HepG2 (cell line): ENCODE data around the gene CDCA4. TPM values are rescaled to one million over a fixed set of nuclear protein-coding genes. Genes with fewer than 3 reads are reported as not detected.

Experiments used
- ATAC-seq: fragments of 200-7000 bp; cut with Tn5 transposase; 3 replicates; pipeline ENCODE4 v1.9.1; 2020; ENCODE audit warnings: mild to moderate bottlenecking, moderate library complexity
- BruUV-seq: library from RNA; stranded (reverse); fragments of 400-500 nt; replicated peaks from 2 replicates; lab custom pipeline; 2021; lab: Mats Ljungman, UMichigan
- CTCF ChIA-PET: fragments of 300-600 bp; formaldehyde crosslinking; extraction: SDS; loops from one replicate; lab custom pipeline; 2021; ENCODE audit warnings: low total read pairs, inconsistent platforms, low intra/inter-chr PET ratio; lab: Yijun Ruan, JAX
- POLR2A ChIA-PET: fragments of 350-600 bp; sonication (Branson Sonifier 250); formaldehyde crosslinking; loops from one replicate; lab custom pipeline; 2020; ENCODE audit warnings: antibody characterized with exemption, inconsistent platforms; lab: Yijun Ruan, JAX
- DNase-seq: peaks from one replicate; pipeline ENCODE4 v3.0.0-alpha.2; 2015; ENCODE audit warnings: low spot score
- FAIRE-seq: peaks from 3 replicates; lab custom pipeline; 2011; peaks lifted over from hg19 to GRCh38; lab: Jason Lieb, UNC
- H2AFZ ChIP-seq: one replicate; pipeline ENCODE4 v1.6.1; 2011; ENCODE audit warnings: low read length, inconsistent platforms
- H3K27ac ChIP-seq: fragments of 300-600 bp; 3 replicates; pipeline ENCODE4 v1.8.0; 2011; ENCODE audit warnings: mixed run types, mild to moderate bottlenecking, mixed read lengths, low read length, inconsistent platforms; ENCODE audit not compliant: insufficient read depth; ENCODE audit errors: extremely low read length
- H3K27me3 ChIP-seq, 2 experiments: fragments of 200-600 bp in 1 of 2; 2 replicates in 1 of 2; 3 replicates in 1 of 2; pipeline versions ENCODE4 v1.6.0 to v1.8.0; 2011; ENCODE audit warnings: low read length in 2 of 2, mild to moderate bottlenecking in 2 of 2, moderate library complexity in 2 of 2, inconsistent platforms in 1 of 2; ENCODE audit not compliant: insufficient read depth in 2 of 2, control insufficient read depth in 1 of 2
- H3K36me3 ChIP-seq, 2 experiments: fragments of 200-600 bp in 1 of 2; replicated peaks in 1 of 2; 2 replicates in 1 of 2; 3 replicates in 1 of 2; pipeline versions ENCODE4 v1.5.1 to v1.8.0; 2011; ENCODE audit warnings: low read length in 2 of 2, inconsistent platforms in 1 of 2; ENCODE audit not compliant: insufficient read depth in 2 of 2, control insufficient read depth in 1 of 2
- H3K4me1 ChIP-seq: 2 replicates; pipeline ENCODE4 v1.5.1; 2012; ENCODE audit warnings: low read length, inconsistent platforms; ENCODE audit not compliant: insufficient read depth
- H3K4me2 ChIP-seq: 2 replicates; pipeline ENCODE4 v1.6.0; 2011; ENCODE audit warnings: low read depth, low read length, inconsistent platforms
- H3K4me3 ChIP-seq, 3 experiments: fragments of 200-600 bp in 1 of 3; sonication (generic), shearing (Covaris generic) in 1 of 3; replicated peaks in 1 of 3; 2 replicates each; pipeline ENCODE4 v1.5.1; 2011 to 2016; ENCODE audit warnings: low read length in 3 of 3, inconsistent platforms in 2 of 3, low read depth in 2 of 3, mild to moderate bottlenecking in 2 of 3, control low read depth in 1 of 3, mixed read lengths in 1 of 3; ENCODE audit not compliant: insufficient read depth in 1 of 3
- H3K79me2 ChIP-seq: one replicate; pipeline ENCODE4 v1.6.1; 2011; ENCODE audit warnings: low read length, inconsistent platforms; ENCODE audit not compliant: insufficient read depth
- H3K9ac ChIP-seq: 2 replicates; pipeline ENCODE4 v1.6.0; 2011; ENCODE audit warnings: mild to moderate bottlenecking, low read depth, low read length, inconsistent platforms; ENCODE audit not compliant: insufficient read depth
- H3K9me3 ChIP-seq: 2 replicates; pipeline ENCODE4 v1.5.1; 2012; ENCODE audit warnings: mild to moderate bottlenecking, low read length
- H4K20me1 ChIP-seq: 2 replicates; pipeline ENCODE4 v1.6.0; 2011; ENCODE audit warnings: inconsistent platforms, mild to moderate bottlenecking, low read length, moderate library complexity; ENCODE audit not compliant: insufficient read depth
- AGO1 ChIP-seq: fragments of 200-400 bp; formaldehyde crosslinking; IDR thresholded peaks from 2 replicates; pipeline ENCODE4 v1.6.1; 2017; ENCODE audit warnings: mild to moderate bottlenecking, low read depth, low read length, moderate library complexity; ENCODE audit not compliant: poor library complexity, severe bottlenecking
- CCDC6 ChIP-seq: sonication (generic); formaldehyde crosslinking; IDR thresholded peaks from 2 replicates; pipeline ENCODE4 v1.8.1; 2022; ENCODE audit warnings: mild to moderate bottlenecking, missing genetic modification reagents, moderate library complexity
- ELF1 ChIP-seq: sonication (generic); formaldehyde crosslinking; IDR thresholded peaks from 2 replicates; pipeline ENCODE4 v1.4.0; 2020; ENCODE audit warnings: missing genetic modification reagents
- GPN1 ChIP-seq: sonication (generic); formaldehyde crosslinking; IDR thresholded peaks from 2 replicates; pipeline ENCODE4 v1.5.1; 2020; ENCODE audit warnings: missing genetic modification reagents, borderline replicate concordance
- NR3C1 ChIP-seq: sonication (generic); formaldehyde crosslinking; IDR thresholded peaks from 2 replicates; pipeline ENCODE4 v1.4.0; 2020; ENCODE audit warnings: missing genetic modification reagents
- SP4 ChIP-seq: sonication (generic); formaldehyde crosslinking; IDR thresholded peaks from 2 replicates; pipeline ENCODE4 v1.8.1; 2023; ENCODE audit warnings: mild to moderate bottlenecking, missing genetic modification reagents
- ZC3H13 ChIP-seq: sonication (generic); formaldehyde crosslinking; IDR thresholded peaks from 2 replicates; pipeline ENCODE4 v1.8.1; 2023; ENCODE audit warnings: mild to moderate bottlenecking, missing genetic modification reagents, moderate library complexity
- ZNF124 ChIP-seq: sonication (generic); formaldehyde crosslinking; IDR thresholded peaks from 2 replicates; pipeline ENCODE4 v1.4.0; 2020; ENCODE audit warnings: missing genetic modification reagents
- ZNF367 ChIP-seq: sonication (generic); formaldehyde crosslinking; IDR thresholded peaks from 2 replicates; pipeline ENCODE4 v1.4.0; 2020; ENCODE audit warnings: missing genetic modification reagents, borderline replicate concordance
- ZNF543 ChIP-seq: sonication (generic); formaldehyde crosslinking; IDR thresholded peaks from 2 replicates; pipeline ENCODE4 v1.4.0; 2020; ENCODE audit warnings: mild to moderate bottlenecking, missing genetic modification reagents
- WGBS: methylation state at CpG from one replicate; pipeline ENCODE4 v1.1.6; 2017; ENCODE audit warnings: low lambda C conversion rate; 5-methylcytosine and 5-hydroxymethylcytosine counted together
- in situ Hi-C: cut with HindIII; loops from 2 replicates; pipeline ENCODE4 v1.10.0; 2017; ENCODE audit warnings: low pct_unique_long_range_greater_than_20kb; ENCODE audit not compliant: extremely low pct_ligation_motif_present
- intact Hi-C: fragments of 100-400 bp; cut with micrococcal nuclease; formaldehyde crosslinking; loops from one replicate; pipeline ENCODE4 v1.10.0; 2022; ENCODE audit not compliant: unreplicated experiment
- polyA plus RNA-seq, 8 experiments: library from polyadenylated mRNA; depleted of rRNA in 3 of 8; stranded (reverse) in 7 of 8; unstranded in 1 of 8; fragments of >200 nt; fragmentation: Illumina TruSeq in 4 of 8; extraction: Trizol in 4 of 8; gene quantifications; 2 replicates each; pipeline versions ENCODE4 v1.2.1 to v1.2.3, GENCODE V29; 2011 to 2016; ENCODE audit warnings: low read depth in 4 of 8, missing spikeins in 1 of 8, mixed read lengths in 1 of 8; ENCODE audit not compliant: insufficient read depth in 1 of 8
- total RNA-seq, 5 experiments: library from RNA; depleted of rRNA; stranded (reverse); fragments of >200 nt; fragmentation: Illumina TruSeq; extraction: Trizol; gene quantifications; 2 replicates each; pipeline ENCODE4 v1.2.3, GENCODE V29; 2016; ENCODE audit warnings: low read depth in 1 of 5
- TF ChIP-seq, protein P1 (sequence below): sonication (generic); formaldehyde crosslinking; IDR thresholded peaks from 2 replicates; pipeline ENCODE4 v1.8.0; 2022; ENCODE audit warnings: mild to moderate bottlenecking, missing genetic modification reagents; ENCODE audit not compliant: insufficient replicate concordance

The CDCA4 gene
- total and polyA plus RNA-seq, 2 of the 13 experiments (the other 11 are each of a cell fraction or from before 2014, with no cell fraction given): 19.7 to 43.1 TPM

DNA sequence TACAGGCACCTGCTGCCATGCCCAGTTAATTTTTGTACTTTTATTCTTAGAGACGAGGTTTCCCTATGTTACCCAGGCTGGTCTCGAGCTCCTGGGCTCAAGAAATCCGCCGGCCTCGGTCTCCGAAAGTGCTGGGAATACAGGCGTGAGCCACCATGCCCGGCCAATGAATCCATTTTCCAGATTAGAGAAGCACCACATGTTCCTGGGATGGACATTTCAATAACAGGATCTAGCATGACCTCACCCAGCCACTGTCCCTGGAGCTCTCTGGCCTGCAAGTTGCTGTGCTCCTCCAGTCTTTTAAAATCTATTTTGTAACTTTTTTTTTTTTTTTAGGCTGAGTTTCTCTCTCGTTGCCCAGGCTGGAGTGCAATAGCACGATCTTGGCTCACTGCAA is 42.2 kb upstream of the CDCA4 start:
- in situ Hi-C loops: no loop called here
- 26% methylated on average over 8 of the region's 10 CpGs for WGBS
- H3K4me2 ChIP-seq: no peak overlapping the region
- no peaks in the 10 kb centered on the region for H4K20me1 ChIP-seq
- no peak overlapping the region for H3K27ac ChIP-seq
- DNase-seq (no peak), FAIRE-seq (no peak), ATAC-seq (no peak)
- H3K9ac ChIP-seq: no peak overlapping the region
- no TSS peak for BruUV-seq
- no peaks in the 10 kb centered on the region for H3K9me3 ChIP-seq
- peaks cover 13% of the 10 kb centered on the region for H3K4me1 ChIP-seq
- H3K79me2 ChIP-seq: no peaks in the 10 kb centered on the region
- ChIA-PET POLR2A (no interaction called here), CTCF (no interaction called here)
- no peak overlapping the region for H2AFZ ChIP-seq
- no peaks in the 10 kb centered on the region for H3K36me3 ChIP-seq
- H3K4me3 ChIP-seq: no peak overlapping the region
- TF ChIP-seq ELF1 (CRISPR knock-in tag) (no peak), ZNF543 (no peak), GPN1 (CRISPR knock-in tag) (no peak), CCDC6 (CRISPR knock-in tag) (no peak), ZNF124 (CRISPR knock-in tag) (no peak), SP4 (CRISPR knock-in tag) (no peak), AGO1 (no peak), NR3C1 (CRISPR knock-in tag) (no peak), ZNF367 (no peak), ZC3H13 (no peak)
- TF ChIP-seq, protein P1, sequence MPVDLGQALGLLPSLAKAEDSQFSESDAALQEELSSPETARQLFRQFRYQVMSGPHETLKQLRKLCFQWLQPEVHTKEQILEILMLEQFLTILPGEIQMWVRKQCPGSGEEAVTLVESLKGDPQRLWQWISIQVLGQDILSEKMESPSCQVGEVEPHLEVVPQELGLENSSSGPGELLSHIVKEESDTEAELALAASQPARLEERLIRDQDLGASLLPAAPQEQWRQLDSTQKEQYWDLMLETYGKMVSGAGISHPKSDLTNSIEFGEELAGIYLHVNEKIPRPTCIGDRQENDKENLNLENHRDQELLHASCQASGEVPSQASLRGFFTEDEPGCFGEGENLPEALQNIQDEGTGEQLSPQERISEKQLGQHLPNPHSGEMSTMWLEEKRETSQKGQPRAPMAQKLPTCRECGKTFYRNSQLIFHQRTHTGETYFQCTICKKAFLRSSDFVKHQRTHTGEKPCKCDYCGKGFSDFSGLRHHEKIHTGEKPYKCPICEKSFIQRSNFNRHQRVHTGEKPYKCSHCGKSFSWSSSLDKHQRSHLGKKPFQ (CRISPR knock-in tag): no peak
- H3K27me3 ChIP-seq: peaks cover 8 to 41% of the 10 kb centered on the region in 2 experiments
- intact Hi-C loops: no loop called here
